ENCODE results near the gene TMA7. TPM values are rescaled to one million over a fixed set of nuclear protein-coding genes. Genes with fewer than 3 reads are reported as not detected.

TMA7 gene
- total and polyA plus RNA-seq, 5 donors: 187 to 526 (median 219) TPM

GRCh38 chr3:48409291-48410201, 30.5 kb upstream of the TMA7 start:
- H3K27ac ChIP-seq (ENCODE audit: low read length): no peak overlapping the region
- no peaks in the 10 kb centered on the region for H3K27me3 ChIP-seq (ENCODE audit: control insufficient read depth, insufficient read depth)
- no peaks in the 10 kb centered on the region for H3K9me3 ChIP-seq (ENCODE audit: control insufficient read depth, low read length)
- ATAC-seq (no peak), DNase-seq (peak in 2 of 3 donors; percentile 43 to 56)
- H3K4me1 ChIP-seq (ENCODE audit: control insufficient read depth, insufficient read depth, low read length): no peaks in the 10 kb centered on the region
- 92% methylated on average over 31 of the region's 31 CpGs for WGBS
- no peak overlapping the region for H3K4me3 ChIP-seq (ENCODE audit: low read length)
- intact Hi-C loops (cut with DNase I): no loop called here

- H3K27me3 ChIP-seq (ENCODE audit: control insufficient read depth, insufficient read depth): no peaks in the 10 kb centered on the region
- no peaks in the 10 kb centered on the region for H3K9me3 ChIP-seq (ENCODE audit: control insufficient read depth, low read length)
- H3K27ac ChIP-seq (ENCODE audit: low read length): no peak overlapping the region
- DNase-seq (peak in 2 of 3 donors; percentile 37 to 39), ATAC-seq (no peak)
- H3K4me3 ChIP-seq (ENCODE audit: low read length): no peak overlapping the region
- WGBS: 92% methylated on average over 16 of the region's 16 CpGs
- intact Hi-C loops (cut with DNase I): no loop called here
- H3K4me1 ChIP-seq (ENCODE audit: control insufficient read depth, insufficient read depth, low read length): no peaks in the 10 kb centered on the region
Measured at GRCh38 chr3:48410205-48411040, 29.6 kb upstream of the TMA7 start.

GRCh38 chr3:48411041-48411588, 28.9 kb upstream of the TMA7 start:
- ATAC-seq (no peak), DNase-seq (peak in 1 of 3 donors; percentile 14)
- no peaks in the 10 kb centered on the region for H3K9me3 ChIP-seq (ENCODE audit: control insufficient read depth, low read length)
- no peaks in the 10 kb centered on the region for H3K27me3 ChIP-seq (ENCODE audit: control insufficient read depth, insufficient read depth)
- no peak overlapping the region for H3K4me3 ChIP-seq (ENCODE audit: low read length)
- intact Hi-C loops (cut with DNase I): no loop called here
- H3K4me1 ChIP-seq (ENCODE audit: control insufficient read depth, insufficient read depth, low read length): no peaks in the 10 kb centered on the region
- 94% methylated on average over 9 of the region's 9 CpGs for WGBS
- H3K27ac ChIP-seq (ENCODE audit: low read length): no peak overlapping the region

GRCh38 chr3:48411606-48412374, 28.3 kb upstream of the TMA7 start:
- H3K4me1 ChIP-seq (ENCODE audit: control insufficient read depth, insufficient read depth, low read length): no peaks in the 10 kb centered on the region
- H3K27ac ChIP-seq (ENCODE audit: low read length): no peak overlapping the region
- H3K27me3 ChIP-seq (ENCODE audit: control insufficient read depth, insufficient read depth): no peaks in the 10 kb centered on the region
- ATAC-seq (no peak), DNase-seq (no peak)
- no peaks in the 10 kb centered on the region for H3K9me3 ChIP-seq (ENCODE audit: control insufficient read depth, low read length)
- WGBS: 92% methylated on average over 11 of the region's 11 CpGs
- intact Hi-C loops (cut with DNase I): no loop called here
- H3K4me3 ChIP-seq (ENCODE audit: low read length): no peak overlapping the region

- DNase-seq: peak in 2 of 3 donors; percentile 26 to 34
- no peak for ATAC-seq
- Histone ChIP-seq H3K27me3 (ENCODE audit: control insufficient read depth, insufficient read depth) (no peaks in the 10 kb centered on the region), H3K4me3 (ENCODE audit: low read length) (no peak overlapping the region), H3K4me1 (ENCODE audit: control insufficient read depth, insufficient read depth, low read length) (no peaks in the 10 kb centered on the region), H3K9me3 (ENCODE audit: control insufficient read depth, low read length) (no peaks in the 10 kb centered on the region), H3K27ac (ENCODE audit: low read length) (no peak overlapping the region)
- intact Hi-C loops (cut with DNase I): no loop called here
- WGBS: 92% methylated on average over 19 of the region's 19 CpGs
Measured at GRCh38 chr3:48412375-48413001, 27.6 kb upstream of the TMA7 start.

GRCh38 chr3:48413086-48413485, 27.0 kb upstream of the TMA7 start:
- intact Hi-C loops (cut with DNase I): no loop called here
- no peak overlapping the region for H3K4me3 ChIP-seq (ENCODE audit: low read length)
- no peaks in the 10 kb centered on the region for H3K4me1 ChIP-seq (ENCODE audit: control insufficient read depth, insufficient read depth, low read length)
- H3K9me3 ChIP-seq (ENCODE audit: control insufficient read depth, low read length): no peaks in the 10 kb centered on the region
- WGBS: 89% methylated on average over 8 of the region's 8 CpGs
- H3K27ac ChIP-seq (ENCODE audit: low read length): no peak overlapping the region
- ATAC-seq: no peak
- no peaks in the 10 kb centered on the region for H3K27me3 ChIP-seq (ENCODE audit: control insufficient read depth, insufficient read depth)
- DNase-seq: peak in 1 of 3 donors; percentile 21

GRCh38 chr3:48413611-48414010, 26.4 kb upstream of the TMA7 start:
- DNase-seq (peak in 2 of 3 donors; percentile 49 to 51), ATAC-seq (no peak)
- no peak overlapping the region for H3K27ac ChIP-seq (ENCODE audit: low read length)
- H3K9me3 ChIP-seq (ENCODE audit: control insufficient read depth, low read length): no peaks in the 10 kb centered on the region
- H3K4me3 ChIP-seq (ENCODE audit: low read length): no peak overlapping the region
- 89% methylated on average over 14 of the region's 14 CpGs for WGBS
- intact Hi-C loops (cut with DNase I): no loop called here
- no peaks in the 10 kb centered on the region for H3K4me1 ChIP-seq (ENCODE audit: control insufficient read depth, insufficient read depth, low read length)
- H3K27me3 ChIP-seq (ENCODE audit: control insufficient read depth, insufficient read depth): no peaks in the 10 kb centered on the region

GRCh38 chr3:48414376-48415250, 25.4 kb upstream of the TMA7 start:
- ATAC-seq: no peak
- 88% methylated on average over 25 of the region's 25 CpGs for WGBS
- intact Hi-C loops (cut with DNase I): no loop called here
- Histone ChIP-seq H3K4me3 (ENCODE audit: low read length) (no peak overlapping the region), H3K27ac (ENCODE audit: low read length) (no peak overlapping the region), H3K4me1 (ENCODE audit: control insufficient read depth, insufficient read depth, low read length) (no peaks in the 10 kb centered on the region), H3K27me3 (ENCODE audit: control insufficient read depth, insufficient read depth) (no peaks in the 10 kb centered on the region), H3K9me3 (ENCODE audit: control insufficient read depth, low read length) (no peaks in the 10 kb centered on the region)
- DNase-seq: peak in 2 of 3 donors; percentile 49 to 50

- peak in 2 of 3 donors; percentile 10 to 40 for DNase-seq
- Histone ChIP-seq H3K4me1 (ENCODE audit: control insufficient read depth, insufficient read depth, low read length) (no peaks in the 10 kb centered on the region), H3K4me3 (ENCODE audit: low read length) (no peak overlapping the region), H3K27ac (ENCODE audit: low read length) (no peak overlapping the region), H3K9me3 (ENCODE audit: control insufficient read depth, low read length) (no peaks in the 10 kb centered on the region), H3K27me3 (ENCODE audit: control insufficient read depth, insufficient read depth) (no peaks in the 10 kb centered on the region)
- intact Hi-C loops (cut with DNase I): no loop called here
- ATAC-seq: no peak
- WGBS: 90% methylated on average over 24 of the region's 24 CpGs
Measured at GRCh38 chr3:48415251-48415953, 24.7 kb upstream of the TMA7 start.
